ENCODE measurements around the gene PARP3.
A peak's percentile ranks its signal among the peaks of the same experiment; 100 is the strongest.

Gene PARP3

GRCh38 chr3:51966922-51967383 lies 24.8 kb downstream of the PARP3 start:
- 9% methylated on average over 28 of the region's 33 CpGs for WGBS (ENCODE audit: insufficient coverage)
- Histone ChIP-seq H3K27me3 (replicated peaks in 2 of 5; ENCODE audit: control insufficient read depth in 4 of 5, insufficient read depth in 5 of 5, low read length in 4 of 5) (peaks cover 0 to 21% (median 0%) of the 10 kb centered on the region in 5 experiments), H3K36me3 (ENCODE audit: control insufficient read depth in 4 of 4, insufficient read depth in 4 of 4, low read length in 3 of 4) (no peaks in the 10 kb centered on the region), H3K27ac (ENCODE audit: insufficient read depth in 1 of 2, low read depth in 1 of 2, low read length in 2 of 2, poor library complexity in 1 of 2, severe bottlenecking in 2 of 2) (no peak overlapping the region), H3K4me3 (ENCODE audit: control insufficient read depth in 1 of 7, extremely low read depth in 1 of 7, insufficient read depth in 4 of 7, low read depth in 2 of 7, low read length in 6 of 7) (peak overlapping the region in 6 of 7 experiments; percentile 39 to 78 (median 50)), H3K4me1 (ENCODE audit: control extremely low read depth in 1 of 4, control insufficient read depth in 4 of 4, insufficient read depth in 4 of 4, low read length in 3 of 4) (peaks cover 0 to 17% (median 17%) of the 10 kb centered on the region in 4 experiments), H3K9me3 (ENCODE audit: control extremely low read depth in 1 of 5, control insufficient read depth in 4 of 5, insufficient read depth in 2 of 5, low read depth in 1 of 5, low read length in 4 of 5) (no peaks in the 10 kb centered on the region)
- POLR2A ChIA-PET = interaction anchor here (0.7 kb wide), 1 partner anchor 8 kb away, joined by 4 read pairs; the partner anchor contains the start of gene ABHD14A
- DNase-seq = no peak
- CTCF ChIA-PET = interaction anchor here (1.1 to 4.1 kb wide), 3 partner anchors 10 to 25 kb away, joined by 4 to 17 read pairs (median 4); partner anchors contain the start of genes GPR62, PARP3 and RRP9

GRCh38 chr3:51967384-51968169 lies 25.4 kb downstream of the PARP3 start, which contains the start of gene PCBP4:
Gene PCBP4 (minus strand): TSS chr3:51967454. CDS start chr3:51961240, 6,214 bp downstream.
- WGBS (ENCODE audit: insufficient coverage) = under 1% methylated on average over 58 of the region's 90 CpGs
- POLR2A ChIA-PET = interaction anchor here (0.6 kb wide), 1 partner anchor 16 kb away, joined by 3 read pairs; no protein-coding TSS in a partner anchor
- Histone ChIP-seq H3K9me3 (ENCODE audit: control extremely low read depth in 1 of 5, control insufficient read depth in 4 of 5, insufficient read depth in 2 of 5, low read depth in 1 of 5, low read length in 4 of 5) (no peaks in the 10 kb centered on the region), H3K27me3 (replicated peaks in 2 of 5; ENCODE audit: control insufficient read depth in 4 of 5, insufficient read depth in 5 of 5, low read length in 4 of 5) (peaks cover 0 to 20% (median 0%) of the 10 kb centered on the region in 5 experiments), H3K27ac (ENCODE audit: insufficient read depth in 1 of 2, low read depth in 1 of 2, low read length in 2 of 2, poor library complexity in 1 of 2, severe bottlenecking in 2 of 2) (no peak within 1 kb of the TSS), H3K36me3 (ENCODE audit: control insufficient read depth in 4 of 4, insufficient read depth in 4 of 4, low read length in 3 of 4) (no peaks in the 10 kb centered on the region), H3K4me3 (ENCODE audit: control insufficient read depth in 1 of 7, extremely low read depth in 1 of 7, insufficient read depth in 4 of 7, low read depth in 2 of 7, low read length in 6 of 7) (peak within 1 kb of the TSS in 6 of 7 experiments; percentile 48 to 78 (median 61)), H3K4me1 (ENCODE audit: control extremely low read depth in 1 of 4, control insufficient read depth in 4 of 4, insufficient read depth in 4 of 4, low read length in 3 of 4) (peaks cover 0 to 17% (median 17%) of the 10 kb centered on the region in 4 experiments)
- CTCF ChIA-PET = interaction anchor here (1.1 to 9.3 kb wide), 3 partner anchors 8 to 25 kb away, joined by 4 to 76 read pairs (median 17); partner anchors contain the start of genes PARP3 and RRP9
- DNase-seq = peak in 1 of 3 donors; percentile 35

- H3K9me3 ChIP-seq (ENCODE audit: control extremely low read depth in 1 of 5, control insufficient read depth in 4 of 5, insufficient read depth in 2 of 5, low read depth in 1 of 5, low read length in 4 of 5) = no peaks in the 10 kb centered on the region
- H3K27ac ChIP-seq (ENCODE audit: insufficient read depth in 1 of 2, low read depth in 1 of 2, low read length in 2 of 2, poor library complexity in 1 of 2, severe bottlenecking in 2 of 2) = no peak overlapping the region
- DNase-seq = no peak
- H3K4me3 ChIP-seq (ENCODE audit: control insufficient read depth in 1 of 7, extremely low read depth in 1 of 7, insufficient read depth in 4 of 7, low read depth in 2 of 7, low read length in 6 of 7) = peak overlapping the region in 6 of 7 experiments; percentile 48 to 78 (median 61)
- peaks cover 0 to 19% (median 17%) of the 10 kb centered on the region in 4 experiments for H3K4me1 ChIP-seq (ENCODE audit: control extremely low read depth in 1 of 4, control insufficient read depth in 4 of 4, insufficient read depth in 4 of 4, low read length in 3 of 4)
- no peaks in the 10 kb centered on the region for H3K36me3 ChIP-seq (ENCODE audit: control insufficient read depth in 4 of 4, insufficient read depth in 4 of 4, low read length in 3 of 4)
- ChIA-PET CTCF (interaction anchor here (4.1 to 9.3 kb wide), 2 partner anchors 8 to 26 kb away, joined by 17 to 76 read pairs; partner anchors contain the start of genes PARP3 and RRP9), POLR2A (interaction anchor here (0.6 kb wide), 1 partner anchor 15 kb away, joined by 3 read pairs; no protein-coding TSS in a partner anchor)
- 41% methylated on average over 3 of the region's 11 CpGs for WGBS (ENCODE audit: insufficient coverage)
- peaks cover 0 to 16% (median 0%) of the 10 kb centered on the region in 5 experiments for H3K27me3 ChIP-seq (replicated peaks in 2 of 5; ENCODE audit: control insufficient read depth in 4 of 5, insufficient read depth in 5 of 5, low read length in 4 of 5)
Observed at GRCh38 chr3:51968170-51968775, 26.1 kb downstream of the PARP3 start.

GRCh38 chr3:51968883-51969678 lies 26.9 kb downstream of the PARP3 start:
- Histone ChIP-seq H3K9me3 (ENCODE audit: control extremely low read depth in 1 of 5, control insufficient read depth in 4 of 5, insufficient read depth in 2 of 5, low read depth in 1 of 5, low read length in 4 of 5) (no peaks in the 10 kb centered on the region), H3K27ac (ENCODE audit: insufficient read depth in 1 of 2, low read depth in 1 of 2, low read length in 2 of 2, poor library complexity in 1 of 2, severe bottlenecking in 2 of 2) (no peak overlapping the region), H3K36me3 (ENCODE audit: control insufficient read depth in 4 of 4, insufficient read depth in 4 of 4, low read length in 3 of 4) (no peaks in the 10 kb centered on the region), H3K4me3 (ENCODE audit: control insufficient read depth in 1 of 7, extremely low read depth in 1 of 7, insufficient read depth in 4 of 7, low read depth in 2 of 7, low read length in 6 of 7) (no peak overlapping the region), H3K27me3 (replicated peaks in 2 of 5; ENCODE audit: control insufficient read depth in 4 of 5, insufficient read depth in 5 of 5, low read length in 4 of 5) (peaks cover 0 to 14% (median 0%) of the 10 kb centered on the region in 5 experiments), H3K4me1 (ENCODE audit: control extremely low read depth in 1 of 4, control insufficient read depth in 4 of 4, insufficient read depth in 4 of 4, low read length in 3 of 4) (peaks cover 0 to 26% (median 24%) of the 10 kb centered on the region in 4 experiments)
- no peak for DNase-seq
- CTCF ChIA-PET = interaction anchor here (1.1 to 9.3 kb wide), 5 partner anchors 9 to 27 kb away, joined by 3 to 76 read pairs (median 4); partner anchors contain the start of genes PARP3 and RRP9
- POLR2A ChIA-PET = no interaction called here
- 97% methylated on average over 5 of the region's 6 CpGs for WGBS (ENCODE audit: insufficient coverage)

GRCh38 chr3:51969841-51970240 lies 27.7 kb downstream of the PARP3 start:
- no peak overlapping the region for H3K27ac ChIP-seq (ENCODE audit: insufficient read depth in 1 of 2, low read depth in 1 of 2, low read length in 2 of 2, poor library complexity in 1 of 2, severe bottlenecking in 2 of 2)
- DNase-seq = no peak
- H3K4me1 ChIP-seq (ENCODE audit: control extremely low read depth in 1 of 4, control insufficient read depth in 4 of 4, insufficient read depth in 4 of 4, low read length in 3 of 4) = peaks cover 0 to 34% (median 31%) of the 10 kb centered on the region in 4 experiments
- H3K9me3 ChIP-seq (ENCODE audit: control extremely low read depth in 1 of 5, control insufficient read depth in 4 of 5, insufficient read depth in 2 of 5, low read depth in 1 of 5, low read length in 4 of 5) = no peaks in the 10 kb centered on the region
- CTCF ChIA-PET = interaction anchor here (1.0 to 9.3 kb wide), 6 partner anchors 10 to 28 kb away, joined by 3 to 76 read pairs (median 4); partner anchors contain the start of genes PARP3 and RRP9
- H3K4me3 ChIP-seq (ENCODE audit: control insufficient read depth in 1 of 7, extremely low read depth in 1 of 7, insufficient read depth in 4 of 7, low read depth in 2 of 7, low read length in 6 of 7) = no peak overlapping the region
- peaks cover 0 to 12% (median 0%) of the 10 kb centered on the region in 5 experiments for H3K27me3 ChIP-seq (replicated peaks in 2 of 5; ENCODE audit: control insufficient read depth in 4 of 5, insufficient read depth in 5 of 5, low read length in 4 of 5)
- no peaks in the 10 kb centered on the region for H3K36me3 ChIP-seq (ENCODE audit: control insufficient read depth in 4 of 4, insufficient read depth in 4 of 4, low read length in 3 of 4)
- POLR2A ChIA-PET = no interaction called here
- WGBS (ENCODE audit: insufficient coverage) = 84% methylated on average over 3 of the region's 4 CpGs

- whole genome bisulfite sequencing (ENCODE audit: insufficient coverage) = 100% methylated on average over 5 of the region's 6 CpGs
- Histone ChIP-seq H3K27me3 (replicated peaks in 2 of 5; ENCODE audit: control insufficient read depth in 4 of 5, insufficient read depth in 5 of 5, low read length in 4 of 5) (peaks cover 0 to 4% (median 0%) of the 10 kb centered on the region in 5 experiments), H3K9me3 (ENCODE audit: control extremely low read depth in 1 of 5, control insufficient read depth in 4 of 5, insufficient read depth in 2 of 5, low read depth in 1 of 5, low read length in 4 of 5) (no peaks in the 10 kb centered on the region), H3K27ac (ENCODE audit: insufficient read depth in 1 of 2, low read depth in 1 of 2, low read length in 2 of 2, poor library complexity in 1 of 2, severe bottlenecking in 2 of 2) (no peak overlapping the region), H3K4me3 (ENCODE audit: control insufficient read depth in 1 of 7, extremely low read depth in 1 of 7, insufficient read depth in 4 of 7, low read depth in 2 of 7, low read length in 6 of 7) (no peak overlapping the region), H3K4me1 (ENCODE audit: control extremely low read depth in 1 of 4, control insufficient read depth in 4 of 4, insufficient read depth in 4 of 4, low read length in 3 of 4) (peaks cover 4 to 43% (median 38%) of the 10 kb centered on the region in 4 experiments), H3K36me3 (ENCODE audit: control insufficient read depth in 4 of 4, insufficient read depth in 4 of 4, low read length in 3 of 4) (no peaks in the 10 kb centered on the region)
- DNase-seq = no peak
- ChIA-PET CTCF (interaction anchor here (1.0 to 9.3 kb wide), 4 partner anchors 10 to 29 kb away, joined by 3 to 76 read pairs (median 4); partner anchors contain the start of genes PARP3 and RRP9), POLR2A (no interaction called here)
Observed at GRCh38 chr3:51970606-51971300, 28.6 kb downstream of the PARP3 start.

All from common myeloid progenitor, CD34-positive (primary cell).